Activated T-helper 17 cell treated with anti-CD3 and anti-CD28 coated beads, Interleukin-2, amount 50 U/mL, for 72 hours (primary cell): ENCODE data around the gene GAST. TPM values are rescaled to one million over a fixed set of nuclear protein-coding genes. Genes with fewer than 3 reads are reported as not detected.
A peak's percentile ranks its signal among the peaks of the same experiment; 100 is the strongest.
"Not testable (repeated sequence)": the region's sequence is repeated elsewhere in the genome, so short reads cannot be mapped to it uniquely, and the experiment has no call there.

ENCODE experiments used
- ATAC-seq: fragments of 150-1000 bp; cut with Tn5 transposase; replicated peaks from 2 replicates; pipeline ENCODE4 v1.10.0; 2021; ENCODE audit warnings: mild to moderate bottlenecking, moderate library complexity
- H3K27ac Mint-ChIP-seq: one replicate; pipeline ENCODE4 v1.8.0; 2022; ENCODE audit warnings: mixed read lengths
- H3K27me3 Mint-ChIP-seq: one replicate; pipeline ENCODE4 v1.8.0; 2022; ENCODE audit warnings: mixed read lengths
- H3K36me3 Mint-ChIP-seq: one replicate; pipeline ENCODE4 v1.8.0; 2022; ENCODE audit warnings: low read depth, mild to moderate bottlenecking, mixed read lengths
- H3K4me1 Mint-ChIP-seq: one replicate; pipeline ENCODE4 v1.8.0; 2022; ENCODE audit warnings: mixed read lengths
- H3K4me3 Mint-ChIP-seq: one replicate; pipeline ENCODE4 v1.8.0; 2022; ENCODE audit warnings: mild to moderate bottlenecking, mixed read lengths
- H3K9me3 Mint-ChIP-seq: one replicate; pipeline ENCODE4 v1.8.0; 2022; ENCODE audit warnings: mixed read lengths
- total RNA-seq, 2 donors: library from RNA; stranded (reverse); gene quantifications; one replicate each; pipeline ENCODE4 v1.2.3, GENCODE V29; 2022

GAST gene
- total RNA-seq, 2 donors from 2014 or later: not detected

DNA sequence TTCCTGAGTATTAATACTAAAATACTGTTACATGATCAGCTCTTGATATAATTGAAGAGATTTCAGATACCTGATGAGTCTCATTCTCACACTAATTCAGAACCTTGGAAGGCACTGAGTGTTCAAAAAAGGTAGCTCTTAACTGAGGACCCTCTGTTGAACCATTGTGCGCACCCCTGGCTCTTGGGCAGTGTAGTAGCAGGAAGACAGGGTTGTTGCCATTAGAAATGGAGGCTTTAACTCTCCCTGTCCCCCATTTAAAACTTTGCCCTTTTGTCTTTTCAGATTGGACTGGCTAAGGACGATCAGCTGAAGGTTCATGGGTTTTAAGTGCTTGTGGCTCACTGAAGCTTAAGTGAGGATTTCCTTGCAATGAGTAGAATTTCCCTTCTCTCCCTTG is 21.6 kb upstream of the GAST start:
- Mint-ChIP-seq H3K4me3 (peak overlapping the region; percentile 84), H3K27ac (peak overlapping the region; percentile 99), H3K27me3 (no peaks in the 10 kb centered on the region), H3K4me1 (peaks cover 19% of the 10 kb centered on the region), H3K9me3 (no peaks in the 10 kb centered on the region), H3K36me3 (peaks cover 69% of the 10 kb centered on the region)
- ATAC-seq: no peak

DNA sequence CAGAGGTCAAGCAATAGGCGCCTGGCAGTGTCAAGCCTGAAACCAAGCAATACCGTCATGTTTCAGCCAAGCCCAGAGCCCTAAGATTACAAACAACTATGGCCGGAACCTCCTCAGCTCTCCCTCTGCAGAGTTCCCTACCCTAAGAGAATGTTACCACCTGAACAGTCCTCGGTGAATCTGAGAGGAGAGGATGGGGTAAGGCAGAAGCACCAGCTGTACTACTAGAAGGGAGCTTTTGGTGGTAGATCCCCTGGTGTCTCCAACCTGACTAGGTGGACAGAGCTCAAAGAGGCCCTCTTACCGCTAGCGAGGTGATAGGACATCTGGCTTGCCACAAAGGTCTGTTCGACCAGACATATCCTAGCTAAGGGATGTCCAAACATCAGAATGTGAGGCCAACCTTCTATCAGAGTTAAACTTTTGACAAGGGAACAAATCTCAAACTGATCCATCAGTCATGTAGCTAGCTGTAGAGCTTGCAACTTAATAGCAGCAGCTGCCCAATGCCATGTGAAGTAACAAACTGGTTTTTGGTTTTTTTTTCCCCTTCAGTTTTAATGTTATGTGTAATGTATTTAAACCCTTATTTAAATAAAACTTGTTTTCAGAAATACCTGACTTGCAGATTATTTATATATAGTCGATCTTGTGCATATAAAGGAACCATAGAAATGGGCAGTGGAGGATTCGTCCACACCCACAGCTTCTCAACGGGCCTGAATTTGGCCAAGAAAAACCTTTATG is 20.9 kb upstream of the GAST start:
- peak overlapping the region; percentile 84 for H3K4me3 Mint-ChIP-seq

DNA sequence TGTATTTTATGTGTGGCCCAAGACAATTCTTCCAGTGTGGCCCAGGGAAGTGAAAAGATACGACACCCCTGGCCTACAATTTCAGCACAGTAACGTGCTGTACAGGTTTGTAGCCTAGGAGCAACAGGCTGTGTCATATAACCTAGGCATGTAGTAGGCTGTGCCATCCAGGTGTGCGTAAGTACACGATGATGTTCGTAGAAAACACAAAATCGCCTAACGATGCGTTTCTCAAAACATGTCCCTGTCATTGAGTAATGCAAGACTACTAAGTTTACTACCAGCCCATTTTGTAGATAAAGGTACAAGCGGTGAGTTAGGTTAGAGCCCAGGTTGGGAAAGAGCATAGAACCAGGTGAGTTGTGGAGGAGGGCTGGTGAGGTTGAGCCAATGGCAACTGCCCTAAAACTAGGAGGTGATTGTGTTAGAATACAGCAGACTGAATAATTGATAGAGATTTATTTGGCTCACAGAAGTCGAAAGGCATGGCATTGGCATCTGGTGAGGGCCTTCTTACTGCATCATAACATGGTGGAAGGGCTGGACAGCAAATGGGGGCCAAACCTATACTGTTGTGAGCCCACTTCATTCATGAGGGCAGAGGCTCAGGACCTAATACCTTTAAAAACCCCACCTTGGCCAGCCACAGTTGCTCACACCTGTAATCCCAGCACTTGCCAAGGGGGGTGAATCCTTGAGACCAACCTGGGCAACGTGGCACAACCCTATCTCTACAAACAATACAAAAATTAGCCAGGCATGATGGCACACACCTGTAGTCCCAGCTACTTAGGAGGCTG is 19.2 kb upstream of the GAST start:
- no peak for ATAC-seq
- Mint-ChIP-seq H3K27ac (peak overlapping the region; percentile 72), H3K9me3 (no peaks in the 10 kb centered on the region), H3K36me3 (peaks cover 79% of the 10 kb centered on the region), H3K4me3 (peak overlapping the region; percentile 84), H3K27me3 (no peaks in the 10 kb centered on the region), H3K4me1 (peaks cover 19% of the 10 kb centered on the region)

More for the DNA sequence above, 20.9 kb upstream of the GAST start:
- H3K9me3 Mint-ChIP-seq: no peaks in the 10 kb centered on the region
- no peaks in the 10 kb centered on the region for H3K27me3 Mint-ChIP-seq
- H3K4me1 Mint-ChIP-seq: peaks cover 20% of the 10 kb centered on the region
- no peak for ATAC-seq
- H3K36me3 Mint-ChIP-seq: peaks cover 76% of the 10 kb centered on the region
- peak overlapping the region; percentile 99 for H3K27ac Mint-ChIP-seq

DNA sequence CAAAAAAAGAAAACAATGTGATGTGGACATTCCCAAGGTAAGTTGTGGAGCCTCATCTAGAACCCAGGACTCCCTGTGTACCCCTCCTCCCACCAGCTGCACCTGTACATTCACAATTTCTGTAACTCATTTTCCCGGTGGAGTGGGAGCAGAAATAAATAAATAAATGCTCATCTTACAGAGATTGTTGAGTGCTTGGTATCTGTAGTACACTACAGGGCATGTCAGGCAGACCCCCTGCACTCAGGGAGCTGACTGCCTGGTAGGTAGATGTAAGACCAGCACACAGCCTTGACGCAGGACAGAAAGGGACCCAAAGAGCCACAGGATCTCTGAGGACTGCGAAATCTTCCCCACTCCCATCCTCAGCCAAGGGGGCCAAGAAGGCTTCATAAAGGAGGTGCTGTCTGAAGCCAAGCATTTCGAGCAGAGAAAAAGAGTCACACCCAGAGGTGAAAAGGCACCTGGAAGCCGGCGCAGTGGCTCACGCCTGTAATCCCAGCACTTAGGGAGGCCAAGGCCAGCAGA is 16.9 kb upstream of the GAST start:
- H3K36me3 Mint-ChIP-seq: peaks cover 60% of the 10 kb centered on the region
- H3K9me3 Mint-ChIP-seq: no peaks in the 10 kb centered on the region
- no peaks in the 10 kb centered on the region for H3K27me3 Mint-ChIP-seq
- no peak for ATAC-seq
- no peak overlapping the region for H3K27ac Mint-ChIP-seq
- peaks cover 13% of the 10 kb centered on the region for H3K4me1 Mint-ChIP-seq
- no peak overlapping the region for H3K4me3 Mint-ChIP-seq

DNA sequence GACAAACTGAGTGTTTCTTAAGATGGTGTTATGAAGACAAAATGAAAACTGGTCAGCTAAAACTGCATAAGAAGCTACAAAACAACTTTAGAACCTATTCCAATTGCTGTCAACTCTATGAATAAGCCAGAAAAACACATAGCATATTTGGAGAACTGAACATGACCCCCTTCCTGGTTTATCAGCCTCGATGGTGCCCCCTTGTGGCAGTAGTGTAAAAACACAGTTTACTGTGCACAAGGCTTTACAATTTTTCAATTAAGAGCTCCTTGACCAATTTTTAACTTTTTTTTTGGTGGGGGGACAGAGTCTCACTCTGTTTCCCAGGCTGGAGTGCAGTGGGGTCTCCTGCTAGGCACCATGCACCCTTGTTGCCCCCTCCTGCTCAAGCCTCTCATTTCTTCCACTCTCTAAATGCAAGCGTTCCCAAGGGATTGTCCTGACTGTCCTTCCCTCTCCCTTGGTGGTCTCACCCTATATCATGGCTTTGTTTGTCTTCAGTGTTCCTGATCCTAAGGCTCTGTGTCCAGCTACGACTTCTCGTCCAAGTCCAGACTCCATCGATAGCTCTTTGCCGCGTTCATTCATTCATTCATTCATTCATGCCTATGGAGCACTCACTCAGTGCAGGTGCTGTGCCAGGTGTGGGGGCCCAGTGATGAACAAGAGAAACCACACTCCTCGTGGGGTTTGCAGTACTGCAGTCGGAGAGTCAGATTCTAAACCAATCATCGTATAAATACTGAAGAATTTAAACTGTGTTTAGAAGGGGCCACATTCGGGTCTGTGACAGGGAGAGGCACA is 16.0 kb upstream of the GAST start:
- peak; percentile 53 for ATAC-seq
- Mint-ChIP-seq H3K27me3 (no peaks in the 10 kb centered on the region), H3K4me3 (no peak overlapping the region), H3K36me3 (peaks cover 50% of the 10 kb centered on the region), H3K4me1 (peaks cover 13% of the 10 kb centered on the region), H3K9me3 (no peaks in the 10 kb centered on the region), H3K27ac (peak overlapping the region; percentile 50)

DNA sequence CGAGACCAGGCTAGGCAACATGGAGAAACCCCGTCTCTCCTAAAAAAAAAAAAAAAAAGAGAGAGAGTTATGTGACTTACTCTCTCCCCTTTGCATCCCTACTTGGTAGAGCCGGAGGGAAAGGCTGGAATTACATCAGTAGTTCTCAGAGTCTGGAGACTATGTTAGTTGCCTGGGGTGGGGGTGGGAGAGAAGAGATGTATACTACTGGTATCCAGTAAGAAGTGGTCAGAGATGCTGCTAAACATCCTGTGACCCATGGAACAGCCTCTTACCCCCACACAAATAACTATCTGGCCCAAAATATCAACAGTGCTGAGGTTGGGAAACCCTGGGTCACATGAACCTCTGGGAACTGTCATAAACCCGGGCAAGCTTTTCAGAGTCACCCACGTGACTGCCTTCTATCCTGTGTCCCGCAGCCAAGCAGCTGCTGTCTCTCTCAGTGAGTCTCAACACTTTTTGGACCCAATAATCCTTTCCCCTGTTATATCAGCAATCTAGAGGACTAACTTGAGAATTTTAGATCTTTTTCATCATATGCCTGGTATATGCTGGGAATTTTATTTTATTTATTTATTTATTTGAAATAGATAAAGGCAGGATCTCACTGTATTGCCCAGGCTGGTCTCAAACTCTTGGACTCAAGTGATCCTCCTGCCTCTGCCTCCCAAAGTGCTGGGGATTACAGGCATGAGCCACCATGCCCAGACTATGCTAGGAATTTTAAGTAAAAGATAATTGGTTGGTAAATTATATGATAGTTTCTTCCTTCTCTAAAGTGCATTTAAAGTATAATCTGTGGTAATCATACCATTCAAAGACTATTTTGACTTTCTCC is 14.8 kb upstream of the GAST start:
- H3K27ac Mint-ChIP-seq: no peak overlapping the region
- H3K36me3 Mint-ChIP-seq: peaks cover 38% of the 10 kb centered on the region
- no peaks in the 10 kb centered on the region for H3K27me3 Mint-ChIP-seq
- H3K4me1 Mint-ChIP-seq: peaks cover 7% of the 10 kb centered on the region
- no peak overlapping the region for H3K4me3 Mint-ChIP-seq
- no peak for ATAC-seq
- no peaks in the 10 kb centered on the region for H3K9me3 Mint-ChIP-seq

DNA sequence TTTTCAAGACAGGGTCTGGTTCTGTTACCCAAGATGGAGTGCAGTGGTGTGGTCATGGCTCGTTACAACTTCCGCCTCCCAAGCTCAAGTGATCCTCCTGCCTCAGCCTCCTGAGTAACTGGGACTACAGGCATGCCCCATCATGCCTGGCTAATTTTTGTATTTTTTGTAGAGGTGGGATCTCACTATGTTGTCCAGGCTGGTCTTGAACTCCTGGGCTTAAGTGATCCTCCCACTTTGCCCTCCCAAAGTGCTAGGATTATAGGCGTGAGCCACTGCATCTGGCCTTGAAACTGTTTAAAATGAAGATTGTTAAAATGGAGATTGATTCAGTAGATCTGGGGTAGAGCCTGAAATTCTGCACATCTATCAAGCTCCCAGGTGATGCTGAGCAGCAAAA is 11.3 kb upstream of the GAST start:
- ATAC-seq, H3K4me1 Mint-ChIP-seq, H3K4me3 Mint-ChIP-seq, H3K36me3 Mint-ChIP-seq, H3K9me3 Mint-ChIP-seq, H3K27ac Mint-ChIP-seq, H3K27me3 Mint-ChIP-seq: not testable (repeated sequence)

DNA sequence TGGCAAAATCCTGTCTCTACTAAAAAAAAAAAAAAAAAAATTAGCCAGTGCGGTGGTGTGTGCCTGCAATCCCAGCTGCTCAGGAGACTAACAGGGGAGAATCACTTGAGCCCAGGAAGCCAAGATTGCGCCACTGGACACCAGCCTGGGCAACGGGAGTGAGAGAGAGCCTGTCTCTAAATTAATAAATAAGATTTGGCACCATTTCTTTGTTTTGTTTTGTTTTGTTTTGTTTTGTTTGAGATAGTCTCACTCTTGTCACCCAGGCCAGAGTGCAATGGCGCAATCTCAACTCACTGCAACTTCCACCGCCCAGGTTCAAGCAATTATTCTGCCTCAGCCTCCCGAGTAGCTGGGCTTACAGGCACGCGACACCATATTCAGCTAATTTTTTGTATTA is 9.4 kb upstream of the GAST start:
- ATAC-seq: no peak
- H3K9me3 Mint-ChIP-seq: no peaks in the 10 kb centered on the region
- no peaks in the 10 kb centered on the region for H3K27me3 Mint-ChIP-seq
- H3K36me3 Mint-ChIP-seq: no peaks in the 10 kb centered on the region
- H3K4me1 Mint-ChIP-seq: peaks cover 4% of the 10 kb centered on the region
- H3K27ac Mint-ChIP-seq: no peak overlapping the region
- H3K4me3 Mint-ChIP-seq: no peak overlapping the region

DNA sequence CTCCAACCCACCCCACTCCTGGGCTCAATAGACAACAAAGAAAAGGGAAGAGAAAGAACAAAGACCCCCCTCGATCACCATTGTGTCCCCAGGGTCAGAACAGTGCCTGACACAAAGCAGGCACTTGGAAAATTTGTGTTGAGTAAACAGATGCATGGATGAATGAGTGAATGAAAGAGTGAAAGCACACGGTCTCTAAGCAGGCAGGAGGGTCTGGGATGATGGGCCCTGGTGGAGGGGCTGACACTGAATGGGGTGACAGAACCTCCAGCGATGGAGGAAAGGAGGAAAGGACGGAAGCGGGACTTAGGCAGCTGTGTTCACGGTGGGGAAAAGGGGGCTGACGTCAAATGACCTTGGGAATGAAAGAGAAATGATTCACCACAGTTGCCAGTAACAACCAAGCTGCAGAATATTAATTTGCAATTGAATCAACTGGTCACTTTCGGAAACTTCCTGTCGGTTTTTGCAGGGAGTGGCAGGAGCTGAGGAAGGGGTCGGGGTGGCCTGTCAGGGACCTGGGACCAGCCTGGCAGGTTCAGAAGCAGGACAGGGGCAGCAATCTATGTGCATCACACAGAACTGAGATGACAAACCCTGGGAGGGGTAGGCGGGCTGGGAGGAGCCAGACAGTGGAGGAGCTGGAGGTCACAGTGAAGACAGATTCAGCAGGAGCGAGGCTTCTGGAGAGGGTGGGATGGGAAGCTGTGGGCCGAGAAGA is 6.7 kb upstream of the GAST start:
- Mint-ChIP-seq H3K4me3 (no peak overlapping the region), H3K4me1 (peaks cover 4% of the 10 kb centered on the region), H3K27ac (no peak overlapping the region), H3K9me3 (no peaks in the 10 kb centered on the region), H3K27me3 (peaks cover under 1% of the 10 kb centered on the region), H3K36me3 (no peaks in the 10 kb centered on the region)
- no peak for ATAC-seq

DNA sequence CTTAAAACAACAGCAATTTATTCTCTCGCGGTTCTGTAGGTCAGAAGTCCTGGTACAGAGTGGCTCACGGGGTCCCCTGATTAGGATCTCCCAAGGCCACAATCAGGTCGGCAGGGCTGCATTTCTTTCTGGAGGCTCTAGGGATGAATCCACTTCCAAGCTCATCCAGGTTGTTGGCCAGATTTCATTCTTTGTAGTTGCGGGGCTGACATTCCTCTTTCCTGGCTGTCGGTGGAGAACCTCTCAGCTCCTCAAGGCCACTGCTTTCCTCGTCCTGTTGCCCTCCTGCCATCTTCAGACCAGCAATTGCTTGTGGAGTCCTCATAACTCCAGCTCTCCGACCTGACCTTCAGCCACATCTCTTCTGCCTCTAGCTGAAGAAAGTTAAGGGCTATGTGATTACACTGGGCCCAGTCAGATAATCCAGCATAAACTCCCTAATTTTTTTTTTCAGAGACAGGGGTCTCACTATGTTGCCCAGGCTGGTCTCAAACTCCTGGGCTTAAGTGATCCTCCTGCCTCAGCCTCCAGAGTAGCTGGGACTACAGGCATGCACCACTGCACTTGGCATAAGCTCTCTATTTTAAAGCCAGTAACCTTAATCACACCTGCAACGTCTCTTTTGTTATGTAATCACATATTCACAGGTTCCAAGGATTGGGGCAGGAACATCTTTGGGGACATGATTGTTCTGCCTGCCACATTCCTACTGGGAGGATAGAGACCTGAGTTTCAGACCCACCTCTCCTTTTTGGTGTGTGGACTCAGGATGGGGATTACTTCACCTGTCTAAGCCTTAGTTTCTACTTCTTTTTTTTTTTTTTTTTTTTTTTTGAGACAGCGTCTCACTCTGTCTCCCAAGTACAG is 4.1 kb upstream of the GAST start:
- Mint-ChIP-seq H3K4me3 (no peak overlapping the region), H3K4me1 (peaks cover 4% of the 10 kb centered on the region), H3K27ac (no peak overlapping the region), H3K36me3 (no peaks in the 10 kb centered on the region), H3K9me3 (no peaks in the 10 kb centered on the region), H3K27me3 (peaks cover 8% of the 10 kb centered on the region)
- ATAC-seq: no peak

DNA sequence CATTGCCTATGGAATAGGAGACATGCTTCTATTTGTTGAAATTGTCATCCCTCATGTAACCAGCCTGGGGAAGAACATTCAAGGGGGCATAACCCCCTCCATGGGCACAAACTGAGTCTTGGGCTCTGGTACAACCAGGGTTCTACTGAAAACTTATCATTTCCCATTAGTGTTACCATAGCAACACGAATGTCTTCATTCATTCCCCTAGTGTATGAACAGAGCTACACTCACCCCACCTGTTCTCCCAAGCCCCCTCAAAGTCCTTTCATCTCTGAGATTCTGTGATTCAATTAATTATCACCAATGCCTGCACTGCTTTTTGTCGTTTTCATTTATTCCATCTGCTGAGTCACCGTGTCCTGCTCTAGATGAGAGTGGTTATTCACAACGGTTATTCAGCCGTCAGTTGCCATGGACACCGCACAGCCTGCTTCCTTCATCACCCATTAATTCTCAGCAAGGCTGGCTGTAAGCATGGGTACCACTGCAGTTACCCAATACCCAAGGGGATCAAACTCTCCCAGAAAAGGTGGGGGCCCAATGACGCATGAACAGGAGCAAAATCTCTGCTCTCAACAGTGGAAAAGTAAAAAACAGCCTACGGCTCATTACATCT is 1.6 kb upstream of the GAST start:
- peaks cover 8% of the 10 kb centered on the region for H3K27me3 Mint-ChIP-seq
- no peak overlapping the region for H3K27ac Mint-ChIP-seq
- H3K36me3 Mint-ChIP-seq: no peaks in the 10 kb centered on the region
- H3K4me3 Mint-ChIP-seq: no peak overlapping the region
- H3K9me3 Mint-ChIP-seq: no peaks in the 10 kb centered on the region
- no peaks in the 10 kb centered on the region for H3K4me1 Mint-ChIP-seq
- peak; percentile 76 for ATAC-seq
